Esophagus muscularis mucosa (tissue), 3 donors: ENCODE measurements around the gene HAGH.

Experiments used
- CTCF ChIP-seq, 3 experiments: fragments of 200-600 bp in 2 of 3; fragments of 450-650 bp in 1 of 3; sonication (generic) in 2 of 3; IDR thresholded peaks; one replicate each; pipeline ENCODE4 v1.5.1; 2017 to 2019; ENCODE audit warnings: antibody characterized with exemption in 3 of 3, mild to moderate bottlenecking in 2 of 3, moderate library complexity in 1 of 3
- POLR2A ChIP-seq: fragments of 450-650 bp; IDR thresholded peaks from one replicate; pipeline ENCODE4 v1.6.1; 2017; ENCODE audit warnings: antibody characterized with exemption, moderate library complexity, mild to moderate bottlenecking, low read depth

GRCh38 chr16:1792836-1793577 is 33.6 kb downstream of the HAGH start:
- TF ChIP-seq POLR2A (no peak), CTCF (IDR thresholded peaks at IDR 0.05) (no peak)
